ENCODE results near the gene CNNM2.
"Not testable (repeated sequence)": the region's sequence is repeated elsewhere in the genome, so short reads cannot be mapped to it uniquely, and the experiment has no call there.

CNNM2 gene

DNA sequence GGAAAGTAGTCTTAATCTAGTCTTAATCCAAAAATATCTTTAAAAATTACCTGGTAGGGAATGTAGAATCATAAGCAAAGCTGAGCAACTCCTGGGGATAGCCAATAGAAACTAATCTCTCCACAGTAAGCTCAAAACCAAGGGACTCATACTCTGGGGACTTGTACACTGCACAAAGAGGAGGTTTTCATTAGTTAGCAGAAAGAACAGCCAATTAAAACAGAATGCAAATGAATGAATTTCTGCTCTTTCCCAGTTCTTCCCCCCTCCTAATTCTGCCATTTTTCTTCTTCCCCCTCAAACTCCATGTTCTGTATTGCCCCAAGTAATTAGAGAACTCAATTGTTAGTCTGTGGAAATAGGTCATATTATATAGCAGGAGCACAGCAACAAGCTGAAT, 188.4 kb downstream of the CNNM2 start:
- no peak for DNase-seq (ENCODE audit: low read depth)

GRCh38 chr10:103109821-103110220, 191.7 kb downstream of the CNNM2 start:
- DNase-seq (ENCODE audit: low read depth) = no peak

DNA sequence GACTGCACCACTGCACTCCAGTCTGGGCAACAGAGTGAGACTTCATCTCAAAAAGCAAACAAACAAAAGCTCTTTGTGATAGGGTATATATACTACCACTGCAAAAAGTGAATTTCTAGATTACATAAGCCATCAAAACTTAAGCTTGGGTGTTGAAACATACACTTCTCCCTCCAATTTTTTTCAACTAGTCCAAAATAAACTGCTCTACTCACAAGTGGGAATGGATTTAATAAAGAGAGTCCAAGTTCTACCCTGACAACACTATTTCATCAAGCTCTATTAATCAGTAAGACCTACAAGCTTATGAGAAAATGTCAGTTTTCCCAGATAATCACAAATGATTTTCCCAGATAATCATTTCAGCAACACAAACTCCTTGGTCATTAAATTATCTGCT, 192.3 kb downstream of the CNNM2 start:
- DNase-seq (ENCODE audit: low read depth) = no peak

DNA sequence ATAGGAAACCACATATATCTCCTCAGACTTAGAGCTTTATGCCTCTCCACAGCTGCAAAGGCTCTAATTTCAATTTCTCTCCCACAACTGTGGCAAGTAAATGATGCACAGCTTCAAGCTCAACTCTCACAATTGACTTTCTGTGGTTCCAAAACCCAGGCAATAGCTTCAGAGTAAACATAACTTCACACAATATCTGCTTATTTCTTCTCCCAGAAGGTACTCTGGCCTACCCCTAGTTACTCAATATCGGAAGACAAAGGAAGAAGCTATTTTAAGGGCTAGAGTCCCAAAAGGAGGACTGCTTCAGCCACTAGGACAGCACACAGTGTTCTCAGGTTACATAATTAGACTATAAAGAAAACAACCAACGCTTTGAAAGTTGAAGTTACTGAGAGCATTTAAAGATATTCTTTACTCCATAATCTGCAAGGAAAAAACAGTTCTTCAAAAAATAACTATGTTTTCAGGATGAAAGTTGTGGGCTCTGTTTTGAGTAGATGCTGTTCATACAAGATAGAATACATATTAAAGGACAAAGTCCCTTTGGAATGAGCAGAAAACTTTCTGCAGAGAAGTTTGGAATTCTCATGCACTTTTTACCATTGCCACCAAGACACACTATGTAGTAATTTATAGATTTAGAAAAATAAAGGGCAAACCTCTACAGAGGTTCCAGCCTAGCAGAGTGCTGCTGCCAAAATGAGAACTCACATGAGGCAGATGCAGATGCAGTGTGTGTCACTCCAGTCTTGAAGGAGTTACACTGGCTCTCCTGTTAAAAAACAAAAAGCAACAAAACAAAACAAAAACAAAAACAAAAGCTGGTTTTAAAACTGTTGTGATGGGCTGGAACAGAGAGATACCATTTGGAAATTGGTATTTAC, 193.2 kb downstream of the CNNM2 start:
- no peak for DNase-seq (ENCODE audit: low read depth)

GRCh38 chr10:103111918-103112877, 194.1 kb downstream of the CNNM2 start:
- DNase-seq (ENCODE audit: low read depth) = no peak

GRCh38 chr10:103114876-103115275, 196.8 kb downstream of the CNNM2 start:
- DNase-seq (ENCODE audit: low read depth) = no peak

DNA sequence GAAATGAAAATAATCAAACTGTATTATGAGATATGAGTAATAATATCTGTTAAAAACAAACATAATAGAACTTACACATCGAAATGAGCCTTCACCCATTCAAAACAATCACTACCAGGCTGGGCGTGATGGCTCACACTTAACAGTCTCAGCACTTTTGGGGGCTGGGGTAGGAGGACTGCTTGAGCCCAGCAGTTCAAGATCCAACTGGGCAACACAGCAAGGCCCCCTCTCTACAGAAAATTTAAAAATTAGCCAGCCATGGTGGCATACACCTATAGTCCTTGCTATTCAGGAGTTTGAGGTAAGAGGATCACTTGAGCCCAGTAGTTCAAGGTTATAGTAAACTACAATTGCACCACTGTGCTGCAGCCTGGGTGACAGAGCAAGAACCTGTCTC, 199.2 kb downstream of the CNNM2 start:
- DNase-seq (ENCODE audit: low read depth) = no peak

- no peak for DNase-seq (ENCODE audit: low read depth)
Observed at GRCh38 chr10:103120546-103120945, 202.5 kb downstream of the CNNM2 start.

- DNase-seq (ENCODE audit: low read depth) = no peak
Observed at GRCh38 chr10:103120977-103121735, 203.1 kb downstream of the CNNM2 start.

DNA sequence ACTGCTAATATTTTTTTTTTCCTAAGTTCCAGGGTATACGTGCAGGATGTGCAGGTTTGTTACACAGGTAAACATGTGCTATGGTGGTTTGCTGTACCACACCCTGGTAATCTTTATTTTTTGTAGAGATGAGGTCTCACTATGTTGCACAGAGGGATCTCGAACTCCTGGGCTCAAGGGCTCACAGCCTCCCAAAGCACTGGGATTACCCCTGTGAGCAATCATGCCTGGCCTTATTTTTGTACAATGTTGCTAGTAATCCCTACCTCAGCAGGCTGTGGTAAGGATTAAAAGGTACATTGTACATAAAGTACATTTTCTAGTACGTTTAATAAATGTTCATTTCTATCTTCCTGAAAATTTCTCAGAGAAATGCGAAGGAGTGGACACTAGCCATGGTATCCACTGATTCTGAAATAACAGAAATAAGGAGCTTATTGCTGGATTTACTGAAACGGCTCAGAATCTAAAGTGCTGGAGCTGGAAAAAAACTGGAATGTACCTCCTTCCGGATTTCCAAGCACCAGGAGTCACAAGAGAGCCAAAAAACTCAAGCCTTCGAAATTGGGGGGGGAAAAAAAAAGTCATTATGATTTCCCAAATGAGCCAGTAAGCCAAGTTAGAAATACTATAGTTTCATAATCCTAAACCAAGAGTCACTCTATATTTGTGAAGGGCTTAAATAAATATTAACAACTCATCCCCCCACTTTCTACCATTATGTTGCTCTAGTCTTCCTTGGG, 205.4 kb downstream of the CNNM2 start:
- no peak for DNase-seq (ENCODE audit: low read depth)

GRCh38 chr10:103124420-103125096, 206.5 kb downstream of the CNNM2 start:
- DNase-seq (ENCODE audit: low read depth) = no peak

GRCh38 chr10:103125323-103126267, 207.5 kb downstream of the CNNM2 start:
- DNase-seq (ENCODE audit: low read depth) = no peak

DNA sequence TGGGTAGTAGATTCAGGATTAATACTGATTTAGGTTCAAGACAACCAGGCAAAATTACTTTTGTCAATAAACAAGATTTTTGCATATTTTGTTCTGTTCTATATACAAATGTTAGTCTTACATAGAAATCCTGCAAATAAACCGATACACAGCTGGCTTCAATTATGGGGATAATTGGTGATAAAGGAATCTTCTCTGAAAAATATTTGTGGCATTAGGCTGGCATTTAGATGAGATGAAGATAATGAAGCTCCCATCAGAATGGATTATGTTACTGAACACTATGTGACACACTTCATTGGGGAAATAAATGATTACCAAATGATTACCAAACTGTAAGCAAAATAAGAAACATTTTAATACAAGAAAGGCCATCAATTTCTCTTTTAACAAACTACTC, 209.1 kb downstream of the CNNM2 start:
- DNase-seq (ENCODE audit: low read depth) = no peak

DNA sequence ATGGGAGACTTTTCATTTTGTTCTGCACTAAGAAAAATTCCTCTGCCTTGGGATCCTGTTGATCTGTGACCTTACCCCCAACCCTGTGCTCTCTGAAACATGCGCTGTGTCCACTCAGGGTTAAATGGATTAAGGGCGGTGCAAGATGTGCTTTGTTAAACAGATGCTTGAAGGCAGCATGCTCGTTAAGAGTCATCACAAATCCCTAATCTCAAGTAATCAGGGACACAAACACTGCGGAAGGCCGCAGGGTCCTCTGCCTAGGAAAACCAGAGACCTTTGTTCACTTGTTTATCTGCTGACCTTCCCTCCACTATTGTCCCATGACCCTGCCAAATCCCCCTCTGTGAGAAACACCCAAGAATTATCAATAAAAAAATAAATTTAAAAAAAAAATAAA, 212.1 kb downstream of the CNNM2 start:
- not testable (repeated sequence) for DNase-seq (ENCODE audit: low read depth)

DNA sequence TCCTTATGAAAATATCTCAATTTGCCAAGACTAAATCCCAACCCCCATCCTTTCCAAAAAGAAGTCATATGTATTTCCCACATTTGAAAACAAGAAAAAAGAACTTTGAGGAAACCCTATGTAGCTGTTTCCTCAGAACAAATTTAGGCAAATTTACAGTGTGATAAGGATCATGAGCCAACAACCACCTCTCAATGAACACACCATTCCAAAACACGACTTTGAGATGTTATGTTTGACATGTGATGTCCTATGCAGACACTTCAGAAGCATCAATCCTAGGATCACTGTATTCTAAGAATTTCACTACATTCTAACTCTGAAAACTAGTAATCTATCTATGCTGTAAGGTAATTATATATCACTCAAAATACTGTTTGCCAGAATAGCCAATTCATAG, 212.8 kb downstream of the CNNM2 start:
- DNase-seq (ENCODE audit: low read depth) = no peak

GRCh38 chr10:103135168-103135567, 217.1 kb downstream of the CNNM2 start:
- not testable (repeated sequence) for DNase-seq (ENCODE audit: low read depth)

DNA sequence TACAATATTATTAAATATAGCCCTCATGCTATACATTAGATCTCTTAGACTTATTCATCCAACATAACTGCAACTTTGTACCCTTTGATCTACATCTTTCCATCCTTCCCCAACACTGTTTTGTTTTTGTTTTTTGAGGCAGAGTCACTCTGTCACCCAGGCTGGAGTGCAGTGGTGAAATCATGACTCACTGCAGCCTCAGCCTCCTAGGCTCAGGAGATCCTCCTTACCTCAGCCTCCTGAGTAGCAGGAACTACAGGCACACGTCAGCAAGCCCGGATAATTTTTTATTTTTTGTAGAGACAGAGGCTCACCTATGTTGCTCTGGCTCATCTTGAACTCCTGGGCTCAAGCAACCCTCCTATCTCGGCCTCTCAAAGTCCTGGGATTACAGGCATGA, 221.7 kb downstream of the CNNM2 start:
- no peak for DNase-seq (ENCODE audit: low read depth)

Measured in activated T-cell treated with anti-CD3 and anti-CD28 coated beads for 24 hours (primary cell).